HuH-7.5 (cell line): ENCODE data around the gene POU2AF2.
"Not testable (repeated sequence)": the region's sequence is repeated elsewhere in the genome, so short reads cannot be mapped to it uniquely, and the experiment has no call there.

Experiments
- DNase-seq: peaks from one replicate; pipeline ENCODE4 v3.0.0; 2011; ENCODE audit warnings: low spot score

Gene POU2AF2

GRCh38 chr11:111259896-111260295 lies 14.4 kb downstream of the POU2AF2 start:
- no peak for DNase-seq

GRCh38 chr11:111260811-111261210 lies 15.3 kb downstream of the POU2AF2 start:
- no peak for DNase-seq

GRCh38 chr11:111264646-111265045 lies 19.1 kb downstream of the POU2AF2 start:
- no peak for DNase-seq

GRCh38 chr11:111265421-111265820 lies 19.9 kb downstream of the POU2AF2 start:
- DNase-seq = no peak

- DNase-seq = not testable (repeated sequence)
These were observed 22.8 kb downstream of the POU2AF2 start for GRCh38 chr11:111268303-111268702.

GRCh38 chr11:111269146-111269868 lies 23.8 kb downstream of the POU2AF2 start:
- no peak for DNase-seq

GRCh38 chr11:111272420-111272819 lies 26.9 kb downstream of the POU2AF2 start:
- no peak for DNase-seq

GRCh38 chr11:111282562-111283075 lies 37.1 kb downstream of the POU2AF2 start:
- no peak for DNase-seq

GRCh38 chr11:111283945-111284481 lies 38.5 kb downstream of the POU2AF2 start:
- DNase-seq = no peak

GRCh38 chr11:111285189-111286091 lies 39.9 kb downstream of the POU2AF2 start:
- no peak for DNase-seq

- DNase-seq = no peak
These were observed 46.2 kb downstream of the POU2AF2 start for GRCh38 chr11:111291764-111292163.

GRCh38 chr11:111292408-111292807 lies 46.9 kb downstream of the POU2AF2 start:
- not testable (repeated sequence) for DNase-seq

- no peak for DNase-seq
These were observed 50.7 kb downstream of the POU2AF2 start for GRCh38 chr11:111296196-111296595.

- DNase-seq = no peak
These were observed 52.2 kb downstream of the POU2AF2 start for GRCh38 chr11:111297696-111298095.

GRCh38 chr11:111298413-111299100 lies 53.0 kb downstream of the POU2AF2 start, which contains the start of gene POU2AF3:
Gene POU2AF3 (plus strand): TSS chr11:111298546. CDS start chr11:111298582, 36 bp downstream.
- DNase-seq = peak; percentile 38

- DNase-seq = peak; percentile 59
These were observed 53.8 kb downstream of the POU2AF2 start for GRCh38 chr11:111299101-111300026.

GRCh38 chr11:111300569-111300968 lies 55.0 kb downstream of the POU2AF2 start:
- DNase-seq = no peak

- DNase-seq = no peak
These were observed 55.7 kb downstream of the POU2AF2 start for GRCh38 chr11:111301004-111301841.

GRCh38 chr11:111301842-111302118 lies 56.3 kb downstream of the POU2AF2 start:
- no peak for DNase-seq

GRCh38 chr11:111302298-111302697 lies 56.8 kb downstream of the POU2AF2 start:
- DNase-seq = no peak
